Left renal pelvis (tissue), 4 donors: ENCODE data around the gene FOXL2. TPM values are rescaled to one million over a fixed set of nuclear protein-coding genes. Genes with fewer than 3 reads are reported as not detected.
"Not testable (repeated sequence)": the region's sequence is repeated elsewhere in the genome, so short reads cannot be mapped to it uniquely, and the experiment has no call there.

ENCODE experiments used
- DNase-seq, 4 donors: peaks; one replicate each; pipeline ENCODE4 v3.0.0-alpha.2; 2013; ENCODE audit warnings: low read depth in 4 of 4, low spot score in 3 of 4
- polyA plus RNA-seq, 4 donors: library from polyadenylated mRNA; unstranded; fragments of 120-200 nt; gene quantifications; one replicate each; pipeline ENCODE4 v1.2.1, GENCODE V29; 2013; ENCODE audit not compliant: insufficient read length in 4 of 4

FOXL2 gene
- polyA plus RNA-seq, 4 donors = not detected

DNA sequence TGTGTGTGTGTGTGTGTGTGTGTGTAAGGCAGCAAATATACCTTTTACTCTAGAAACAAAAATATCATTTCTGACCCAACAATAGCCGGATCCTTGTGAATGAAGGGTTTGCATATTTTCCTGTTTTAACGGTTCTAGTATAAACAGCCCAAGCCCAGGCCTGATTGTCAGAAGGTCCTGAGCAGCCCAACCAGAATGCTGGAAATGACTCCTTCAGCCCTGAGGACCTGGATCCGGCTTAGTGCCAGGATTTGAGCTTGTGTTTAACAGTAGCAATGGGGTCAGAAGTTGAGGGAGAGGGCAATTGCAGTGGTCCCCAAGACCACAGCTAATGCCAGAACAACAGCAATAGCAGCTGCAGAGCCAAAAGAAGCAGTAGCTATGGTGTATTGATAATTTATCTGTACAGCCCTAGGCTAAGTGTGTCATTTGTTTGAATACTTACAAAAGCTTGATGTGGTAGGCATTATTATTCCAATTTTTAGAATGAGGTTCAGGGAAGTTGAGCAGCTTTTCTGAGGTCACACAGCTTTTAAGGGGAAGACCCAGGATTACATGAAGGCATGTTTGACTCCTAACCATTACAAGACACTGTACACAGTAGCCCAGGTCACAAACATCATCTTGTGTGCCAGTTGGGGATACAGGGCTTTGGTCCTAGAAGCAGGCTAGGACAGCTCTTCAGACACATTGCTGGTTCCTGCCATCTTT is 12.8 kb downstream of the FOXL2 start:
- DNase-seq = no peak

DNA sequence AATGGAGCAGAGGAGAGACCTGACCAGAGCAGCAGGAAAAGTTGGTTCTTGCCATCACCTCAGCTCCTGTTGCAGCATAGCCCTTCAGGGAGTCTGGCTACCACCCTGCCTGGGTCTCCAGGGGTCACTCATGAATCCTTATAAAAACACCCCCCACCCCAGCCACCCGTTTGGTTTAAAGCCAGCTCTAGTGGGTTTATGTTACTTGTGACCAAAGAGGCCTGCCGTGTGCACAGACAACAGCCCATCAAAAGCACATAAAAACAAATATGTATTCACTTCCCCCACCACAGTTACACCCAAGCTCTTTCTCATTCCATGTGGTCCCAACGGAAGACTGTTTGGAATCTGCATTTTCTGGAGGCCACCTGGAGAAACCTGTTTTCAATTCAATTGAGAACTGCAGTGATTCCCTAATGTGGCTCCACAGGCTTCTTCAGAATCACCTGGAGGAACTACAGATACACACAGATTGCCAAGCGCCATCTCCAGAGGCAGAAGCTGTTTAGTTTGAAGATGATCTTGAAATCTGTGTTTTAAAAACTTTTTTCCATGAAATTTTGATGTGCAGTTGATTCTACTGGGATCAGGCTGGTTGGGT is 13.8 kb downstream of the FOXL2 start:
- no peak for DNase-seq

DNA sequence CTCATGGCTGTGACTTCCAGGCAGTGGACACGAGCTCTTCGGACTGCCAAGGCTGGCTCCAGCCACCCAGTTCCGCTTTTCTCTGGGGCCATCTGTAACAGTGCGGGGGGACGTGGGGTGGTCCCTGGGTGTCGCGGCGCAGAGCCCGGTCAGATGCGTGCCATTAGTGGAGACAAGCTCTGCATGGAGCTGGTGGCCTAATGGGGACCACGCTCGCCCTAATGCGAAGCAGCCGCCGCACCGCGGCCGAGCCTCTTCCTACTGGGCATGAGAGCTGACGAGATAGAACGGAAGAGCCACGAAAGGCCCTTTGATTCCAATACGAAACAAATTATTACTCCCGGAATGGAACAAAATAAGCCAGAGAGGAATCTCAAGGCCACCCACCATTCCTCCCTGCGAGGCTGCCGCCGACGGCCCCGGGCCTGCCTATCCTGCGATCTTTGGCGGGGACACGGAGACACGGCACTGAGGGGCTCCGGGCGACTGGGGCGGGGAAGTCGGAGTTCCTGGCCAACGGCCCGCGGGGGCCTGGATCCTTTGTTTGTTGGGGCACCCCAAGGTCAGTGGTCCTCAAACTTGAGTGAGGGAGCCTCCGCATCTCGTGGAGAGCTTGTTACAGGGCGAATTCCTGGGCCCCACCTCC is 18.1 kb downstream of the FOXL2 start:
- DNase-seq = no peak

DNA sequence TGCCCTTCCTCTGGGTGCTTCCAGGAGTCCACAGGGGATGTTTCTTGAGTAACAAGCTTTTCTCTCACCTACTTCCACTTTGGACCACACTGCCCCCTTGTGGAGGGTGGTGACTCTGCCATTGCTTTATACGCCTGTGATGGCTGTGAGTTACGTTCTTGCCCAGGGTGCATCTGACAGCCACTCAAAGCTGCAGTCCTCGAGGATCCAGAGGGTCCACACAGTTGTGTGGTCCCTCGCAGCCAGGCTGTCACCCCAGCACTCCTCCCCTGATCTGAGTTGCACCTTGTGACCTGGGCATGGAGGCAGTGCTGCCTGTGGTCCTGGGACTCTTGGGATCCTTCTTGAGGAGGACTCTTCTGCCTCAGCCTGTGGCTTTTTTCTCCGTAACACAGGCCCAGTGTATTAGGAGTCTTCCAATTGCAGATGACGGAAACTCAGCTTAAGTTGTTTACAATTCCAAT is 23.4 kb downstream of the FOXL2 start:
- no peak for DNase-seq

DNA sequence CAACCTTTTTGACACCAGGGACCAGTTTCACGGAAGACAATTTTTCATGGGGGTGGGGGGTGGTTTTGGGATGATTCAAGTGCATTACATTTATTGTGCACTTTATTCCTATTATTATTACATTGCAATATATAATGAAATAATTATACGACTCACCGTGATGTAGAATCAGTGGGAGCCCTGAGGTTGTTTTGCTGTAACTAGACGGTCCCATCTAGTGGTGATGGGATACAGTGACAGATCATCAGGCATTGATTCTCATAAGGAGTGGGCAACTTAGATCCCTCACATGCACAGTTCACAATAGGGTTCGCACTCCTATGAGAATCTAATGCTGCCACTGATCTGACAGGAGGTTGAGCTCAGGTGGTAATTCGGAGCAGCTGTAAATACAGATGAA is 24.5 kb downstream of the FOXL2 start:
- not testable (repeated sequence) for DNase-seq

DNA sequence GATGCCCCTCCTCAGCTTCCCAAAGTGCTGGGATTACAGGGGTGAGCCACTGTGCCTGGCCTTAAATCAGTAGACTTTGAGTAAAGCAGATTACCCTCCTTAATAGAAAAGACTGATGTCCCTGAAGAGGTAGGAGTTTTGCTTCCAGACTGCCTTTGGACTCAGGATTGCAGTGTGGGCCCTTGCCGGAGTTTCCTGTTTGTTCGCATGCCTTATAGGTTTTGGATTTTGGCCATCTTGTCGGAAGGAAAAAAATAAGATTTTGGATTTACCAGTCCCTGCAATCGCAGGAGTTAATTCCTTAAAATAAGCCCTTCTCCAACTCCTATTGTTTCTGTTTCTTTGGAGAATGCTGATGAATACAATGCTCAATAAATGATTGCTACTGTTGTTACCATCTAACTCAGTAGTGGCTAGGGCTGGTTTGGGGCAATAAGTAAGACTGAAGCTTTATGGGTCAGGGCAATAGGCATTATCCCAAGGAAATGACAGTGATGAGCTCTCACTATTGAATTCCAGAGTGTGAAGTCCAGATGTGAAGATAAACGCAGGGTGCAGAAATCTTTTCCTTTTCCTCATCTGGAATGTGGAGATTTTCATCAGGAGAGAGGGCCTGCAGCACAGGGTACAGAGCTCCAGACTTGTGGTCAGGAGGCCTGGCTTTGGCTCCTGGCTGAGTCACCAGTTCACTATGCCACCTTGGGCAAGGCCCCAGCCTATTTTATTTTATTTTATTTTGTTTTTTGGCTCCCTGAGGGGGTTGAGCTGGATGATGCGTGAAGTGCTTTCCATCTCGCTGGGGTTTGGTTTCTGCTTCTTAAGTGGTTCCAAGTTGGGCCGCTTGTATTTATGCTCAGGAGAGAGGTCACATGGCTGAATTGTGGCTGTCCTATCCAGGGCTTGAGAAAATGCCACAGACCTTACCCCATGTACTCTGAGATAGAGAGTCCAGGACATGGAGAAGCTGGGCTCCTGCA is 25.3 kb downstream of the FOXL2 start:
- no peak for DNase-seq

DNA sequence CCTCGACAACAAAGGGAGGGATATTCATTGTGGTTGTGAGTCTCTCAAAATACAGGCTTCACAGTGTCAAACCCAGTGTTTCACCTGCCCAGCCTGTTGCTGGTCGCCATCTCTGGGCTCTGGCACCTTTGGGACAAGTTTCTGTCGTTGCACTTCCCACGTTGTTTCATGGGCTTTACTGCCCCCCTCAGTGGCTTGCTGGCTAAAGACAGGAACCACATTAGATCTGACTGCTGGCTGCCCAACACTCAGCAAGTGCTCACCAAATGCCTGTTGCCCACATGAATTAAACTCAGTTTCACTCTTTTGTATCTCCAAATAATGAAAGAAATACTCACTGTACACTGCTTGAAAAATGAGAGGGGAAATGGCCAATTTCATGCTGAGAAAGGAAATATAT is 27.6 kb downstream of the FOXL2 start:
- no peak for DNase-seq

DNA sequence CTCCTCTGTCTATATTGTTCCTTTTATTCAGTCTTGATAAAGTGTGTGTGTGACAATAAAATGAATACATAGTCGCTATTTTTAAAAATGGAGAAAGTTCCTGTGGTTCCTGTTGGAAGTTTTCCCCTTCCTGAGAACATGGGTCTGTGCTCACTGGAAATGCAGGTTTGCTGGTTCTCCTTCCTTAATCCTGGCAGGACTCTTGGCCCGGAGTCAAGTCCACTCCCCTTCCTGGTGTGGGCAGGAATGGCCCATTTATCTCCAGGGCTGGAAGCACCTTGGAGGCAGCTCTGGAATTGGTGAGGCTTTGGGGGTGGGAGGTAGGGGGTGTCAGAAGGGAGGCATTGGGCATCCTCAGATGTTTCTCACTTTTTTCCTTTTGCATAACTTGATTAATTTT is 30.1 kb downstream of the FOXL2 start:
- DNase-seq = no peak

DNA sequence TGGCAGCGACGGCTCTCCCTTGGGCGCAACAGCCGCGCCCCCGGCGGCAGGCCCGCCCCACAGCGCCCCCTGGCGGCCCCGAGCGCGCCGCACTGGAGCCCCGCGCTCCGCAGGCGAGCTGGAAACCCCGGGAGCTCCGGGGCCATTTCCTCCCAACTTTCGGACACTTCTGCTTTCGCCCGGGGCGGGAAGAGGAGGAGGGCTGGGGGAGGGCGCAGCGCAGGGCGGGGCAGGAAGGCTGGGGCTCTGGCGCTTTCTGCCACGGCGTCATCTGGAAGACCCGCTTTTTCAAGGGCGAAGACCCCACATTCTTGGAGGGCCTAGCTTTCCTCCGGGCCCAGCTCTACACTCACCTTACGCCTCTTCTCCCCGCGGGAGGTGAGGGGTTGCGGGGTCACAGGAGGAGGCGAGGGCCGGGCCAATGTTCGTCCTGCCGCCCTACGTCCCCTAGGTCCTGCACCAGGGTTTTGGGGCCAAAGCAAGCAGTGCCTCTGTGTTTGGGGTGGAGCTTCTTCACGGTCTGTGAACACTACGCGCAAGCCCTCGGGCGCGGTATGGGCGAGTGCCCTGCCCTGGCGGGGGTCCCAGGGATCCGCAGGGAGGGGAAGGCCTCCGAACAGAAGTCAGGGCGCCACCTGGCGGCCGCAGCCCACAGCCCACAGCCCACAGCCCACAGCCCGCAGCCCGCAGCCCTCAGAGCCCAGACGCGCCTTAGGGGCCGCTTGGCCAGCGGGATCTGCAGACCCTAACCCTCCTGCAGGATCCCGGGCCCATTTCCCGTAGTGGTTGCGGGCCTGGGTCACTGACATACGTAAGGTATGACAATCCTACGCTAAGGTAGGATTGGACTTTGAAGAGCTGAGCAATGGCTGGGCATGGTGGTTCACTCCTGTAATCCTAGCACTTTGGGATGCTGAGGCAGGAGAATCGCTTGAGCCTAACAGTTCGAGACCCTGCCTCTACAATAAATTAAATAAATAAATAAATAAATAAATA is 31.1 kb downstream of the FOXL2 start:
- peak; percentile 72 to 81 (median 80) for DNase-seq

DNA sequence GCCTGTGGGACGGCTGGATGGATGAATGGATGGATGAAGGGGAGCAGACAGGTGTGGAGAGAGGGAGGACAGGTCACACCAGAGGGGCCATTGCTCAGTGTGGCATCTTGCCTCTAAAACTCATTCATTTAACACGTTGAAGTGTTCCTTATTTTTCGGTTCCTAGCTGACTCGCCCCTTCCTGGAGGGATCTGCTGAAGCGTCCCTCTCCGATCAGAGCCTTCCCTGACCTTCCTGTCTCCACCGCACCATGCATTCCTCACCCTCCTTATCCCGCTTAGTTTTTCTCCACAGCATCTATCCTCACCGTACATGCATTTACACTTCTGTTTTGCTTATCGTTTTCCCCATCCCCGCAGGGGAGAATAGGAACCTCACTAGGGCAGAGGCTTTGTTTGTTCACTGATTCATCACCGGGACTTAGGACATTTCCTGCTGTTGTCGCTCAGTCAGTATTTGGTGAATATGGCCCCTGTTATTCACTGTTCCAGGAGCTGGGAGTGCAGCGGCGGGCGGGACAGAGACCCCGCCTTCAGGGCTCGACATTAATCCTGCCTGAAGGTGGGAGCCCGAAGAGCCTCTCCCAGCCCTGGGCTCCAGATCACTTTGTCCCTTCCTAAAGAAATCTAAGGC is 32.0 kb downstream of the FOXL2 start:
- no peak for DNase-seq

DNA sequence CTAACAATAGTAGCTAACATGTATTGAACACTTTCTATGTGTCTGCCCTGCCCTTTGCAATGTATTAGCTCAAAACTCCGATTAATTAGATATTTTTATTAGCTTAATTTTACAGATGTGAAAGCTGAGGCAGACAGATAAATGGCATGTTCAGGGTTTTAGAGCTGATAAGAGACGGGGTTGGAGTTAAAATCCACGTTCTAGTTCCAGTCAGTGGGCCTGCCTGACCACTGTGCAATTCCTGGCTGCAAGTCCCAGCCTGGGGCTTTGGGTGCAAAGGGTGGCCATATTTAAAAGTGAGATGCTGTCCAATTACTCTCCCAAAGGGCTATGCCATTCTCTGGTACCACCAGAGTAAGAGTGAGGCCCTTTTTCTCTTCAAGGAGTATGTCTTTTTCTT is 33.2 kb downstream of the FOXL2 start:
- no peak for DNase-seq

DNA sequence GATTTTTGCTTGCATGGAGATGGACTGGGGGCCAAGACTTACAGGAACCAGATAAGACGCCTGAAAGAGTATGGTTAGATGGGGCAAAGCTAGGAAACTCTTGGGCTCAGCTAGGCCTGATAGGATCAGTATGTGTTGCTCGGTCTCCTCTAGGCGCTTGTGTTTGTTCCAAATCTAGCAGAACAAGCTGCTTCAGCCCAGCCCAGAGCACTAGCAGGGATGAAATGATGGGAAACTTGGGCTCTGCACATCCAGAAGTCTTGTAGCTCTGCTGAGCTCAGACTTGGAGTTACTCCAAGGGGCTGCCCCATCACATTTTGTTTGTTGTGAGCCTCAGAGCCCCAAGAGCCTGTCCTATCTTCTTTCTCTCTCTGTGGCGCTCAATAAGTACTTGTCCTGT is 34.7 kb downstream of the FOXL2 start:
- no peak for DNase-seq

DNA sequence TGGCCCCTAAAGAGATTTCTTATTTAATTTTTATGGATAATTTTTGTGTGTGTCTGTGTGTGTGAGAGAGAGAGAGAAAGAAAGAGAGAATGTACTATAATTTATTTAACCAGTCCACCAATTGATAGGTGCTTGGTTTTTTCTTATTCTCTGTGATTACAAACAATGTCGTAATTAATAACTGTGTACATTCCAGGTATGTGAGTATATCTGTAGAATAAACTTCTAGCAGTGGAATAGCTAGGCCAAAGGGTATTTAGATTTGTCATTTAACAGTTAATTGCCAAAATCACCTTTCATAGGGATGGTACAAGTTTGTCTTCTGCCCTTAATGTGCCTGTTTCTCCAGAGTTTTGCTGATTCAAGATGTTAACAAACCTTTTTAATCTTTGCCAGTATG is 35.3 kb downstream of the FOXL2 start:
- no peak for DNase-seq

DNA sequence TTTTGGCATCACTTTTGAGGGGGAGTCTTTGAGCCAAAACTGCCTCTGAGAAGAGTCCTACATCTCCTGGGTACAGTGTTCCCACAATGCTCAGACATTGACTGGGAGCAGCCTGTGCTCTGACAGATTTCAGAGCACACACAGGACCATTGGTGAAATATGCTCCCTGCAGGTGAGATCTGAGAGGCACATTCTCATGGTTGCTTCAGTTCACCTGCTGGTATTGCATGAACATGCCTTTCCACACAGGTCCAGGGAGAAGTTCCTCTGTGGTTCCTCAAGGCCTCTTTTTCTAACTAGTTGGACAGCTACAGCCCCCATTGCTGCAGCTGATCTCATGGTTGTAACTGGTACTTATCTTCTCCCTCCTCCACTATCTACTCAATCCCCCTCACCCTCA is 37.0 kb downstream of the FOXL2 start:
- DNase-seq = no peak

DNA sequence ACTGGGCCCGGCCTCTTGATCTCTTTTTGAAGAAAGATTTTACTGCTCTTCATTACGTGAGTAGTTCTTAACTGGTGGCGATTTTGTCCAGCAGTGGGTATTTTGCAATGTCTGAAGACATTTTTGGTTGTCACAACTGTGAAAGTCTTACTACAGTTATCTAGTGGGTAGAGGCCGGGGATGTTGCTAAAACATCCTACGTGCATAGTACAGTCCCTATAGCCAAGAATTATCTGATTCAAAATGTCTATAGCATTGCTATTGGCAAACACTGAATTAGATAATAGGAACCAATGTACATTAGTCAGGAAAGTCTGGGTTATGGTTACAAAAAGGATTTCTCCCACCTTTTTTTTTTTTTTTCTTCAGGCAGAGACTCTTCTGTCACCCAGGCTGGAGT is 38.1 kb downstream of the FOXL2 start:
- DNase-seq = no peak

DNA sequence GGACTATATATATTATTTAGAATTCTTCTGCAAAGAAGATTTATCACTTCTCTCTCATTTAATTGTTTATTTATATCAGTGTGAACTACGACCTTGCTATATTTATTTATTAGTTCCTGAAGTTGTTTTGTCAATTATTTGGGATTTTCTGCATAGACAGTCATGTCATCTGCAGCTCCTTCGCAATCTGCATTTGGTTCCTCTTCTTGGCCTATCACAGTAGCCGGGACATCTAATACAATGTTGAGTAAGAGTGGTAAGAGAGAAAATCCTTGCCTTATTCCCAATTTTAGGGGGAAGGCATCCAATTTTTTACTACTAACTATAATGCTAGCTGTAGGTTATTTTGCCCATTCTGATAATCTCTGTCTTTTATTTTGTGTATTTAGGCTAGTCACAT is 39.4 kb downstream of the FOXL2 start:
- no peak for DNase-seq

DNA sequence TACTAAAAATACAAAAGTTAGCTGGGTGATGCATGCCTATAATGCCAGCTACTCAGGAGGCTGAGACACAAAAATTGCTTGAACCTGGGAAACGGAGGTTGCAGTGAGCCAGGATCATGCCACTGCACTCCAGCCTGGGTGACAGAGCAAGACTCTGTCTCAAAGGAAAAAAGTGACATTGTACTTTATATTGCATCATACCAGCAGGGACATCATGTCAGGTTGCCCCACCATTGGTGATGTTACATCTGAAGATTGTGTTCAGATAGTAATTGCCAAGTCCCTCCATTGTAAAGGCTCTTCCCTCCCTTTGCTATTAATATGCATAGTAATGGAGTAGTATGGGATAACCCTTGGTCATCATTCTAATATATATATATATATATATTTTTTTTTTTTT is 44.8 kb downstream of the FOXL2 start:
- no peak for DNase-seq

DNA sequence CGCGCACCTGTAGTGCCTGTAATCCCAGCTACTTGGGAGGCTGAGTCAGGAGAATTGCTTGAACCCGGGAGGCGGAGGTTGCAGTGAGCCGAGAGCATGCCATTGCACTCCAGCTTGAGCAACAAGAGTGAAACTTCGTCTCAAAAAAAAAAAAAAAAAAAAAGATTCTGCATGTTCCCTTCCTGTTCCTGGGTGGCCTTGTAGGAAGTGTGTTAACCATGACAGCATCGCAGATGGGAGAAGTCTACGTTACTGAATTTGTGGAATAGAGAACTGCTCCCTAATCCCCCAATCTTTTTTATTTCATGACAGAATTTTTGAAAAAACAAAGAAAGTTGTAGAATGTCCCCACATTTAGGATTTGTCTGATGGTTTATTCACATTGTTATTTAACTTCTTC is 45.4 kb downstream of the FOXL2 start:
- no peak for DNase-seq

DNA sequence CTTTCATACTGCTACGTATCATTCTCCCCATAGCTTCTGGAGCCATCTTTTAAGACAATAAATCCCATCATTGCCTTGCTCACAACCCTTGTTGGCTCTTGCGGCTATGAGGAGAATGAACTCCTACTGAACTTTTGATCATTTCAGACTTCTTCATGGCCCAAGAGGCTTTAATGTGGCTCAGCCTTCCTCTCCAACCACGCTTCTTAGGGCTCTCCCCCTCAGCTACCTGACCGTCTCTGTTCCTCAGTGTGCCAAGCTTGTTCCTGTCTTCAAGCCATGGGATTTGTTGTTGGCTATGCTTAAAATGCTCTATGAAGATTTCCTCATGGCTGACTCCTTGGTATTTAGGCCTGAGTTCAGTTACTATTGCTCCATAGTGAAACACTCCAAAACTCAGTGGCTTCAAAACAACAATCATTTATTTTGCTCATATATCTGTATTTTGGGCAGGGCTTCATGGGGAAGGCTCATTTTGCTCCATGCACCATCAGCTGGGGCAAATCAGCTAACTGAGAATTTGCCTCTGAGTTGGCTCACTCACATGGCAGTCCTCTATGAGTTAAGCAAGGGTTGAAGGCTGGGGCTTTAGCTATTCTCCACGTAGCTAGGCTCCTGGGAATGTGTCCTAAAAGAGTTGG is 47.5 kb downstream of the FOXL2 start:
- DNase-seq = no peak
